ENCODE measurements around the gene TBX1.

Gene TBX1

GRCh38 chr22:19779685-19780268, 19.2 kb downstream of the TBX1 start:
- no peak for TF ChIP-seq CTCF (IDR thresholded peaks at IDR 0.05; ENCODE audit: low read depth, low read length)

GRCh38 chr22:19782533-19782932, 22.0 kb downstream of the TBX1 start:
- H3K4me3 ChIP-seq (ENCODE audit: low read depth, low read length), result no peak overlapping the region
- TF ChIP-seq CTCF (IDR thresholded peaks at IDR 0.05; ENCODE audit: low read depth, low read length), result no peak

More at GRCh38 chr22:19779685-19780268, 19.2 kb downstream of the TBX1 start:
- no peak overlapping the region for H3K4me3 ChIP-seq (ENCODE audit: low read depth, low read length)

- TF ChIP-seq CTCF (IDR thresholded peaks at IDR 0.05; ENCODE audit: low read depth, low read length), result no peak
- no peak overlapping the region for H3K4me3 ChIP-seq (ENCODE audit: low read depth, low read length)
These were observed 23.2 kb downstream of the TBX1 start for GRCh38 chr22:19783586-19784383.

GRCh38 chr22:19784384-19785175, 24.0 kb downstream of the TBX1 start:
- H3K4me3 ChIP-seq (ENCODE audit: low read depth, low read length), result no peak overlapping the region
- TF ChIP-seq CTCF (IDR thresholded peaks at IDR 0.05; ENCODE audit: low read depth, low read length), result no peak

GRCh38 chr22:19785461-19786263, 25.1 kb downstream of the TBX1 start:
- no peak for TF ChIP-seq CTCF (IDR thresholded peaks at IDR 0.05; ENCODE audit: low read depth, low read length)
- H3K4me3 ChIP-seq (ENCODE audit: low read depth, low read length), result no peak overlapping the region

- H3K4me3 ChIP-seq (ENCODE audit: low read depth, low read length), result no peak overlapping the region
- TF ChIP-seq CTCF (IDR thresholded peaks at IDR 0.05; ENCODE audit: low read depth, low read length), result no peak
These were observed 25.6 kb downstream of the TBX1 start for GRCh38 chr22:19786264-19786585.
